H9 (cell line): Measurements from ENCODE around the gene NFYC. TPM values are rescaled to one million over a fixed set of nuclear protein-coding genes. Genes with fewer than 3 reads are reported as not detected.

Experiments
- DNase-seq: peaks from one replicate; pipeline ENCODE4 v3.0.0-alpha.2; 2017
- H2AFZ ChIP-seq: one replicate; pipeline ENCODE4 v1.6.1; 2013; ENCODE audit warnings: mild to moderate bottlenecking, low read length, control low read depth, moderate library complexity
- H2AK5ac ChIP-seq: 2 replicates; pipeline ENCODE4 v1.6.1; 2013; ENCODE audit warnings: low read length, control low read depth, mixed read lengths; ENCODE audit not compliant: insufficient read length
- H2BK120ac ChIP-seq: one replicate; pipeline ENCODE4 v1.6.1; 2013; ENCODE audit warnings: low read depth, mild to moderate bottlenecking, low read length, control low read depth, inconsistent platforms; ENCODE audit not compliant: poor library complexity, severe bottlenecking
- H2BK12ac ChIP-seq: 2 replicates; pipeline ENCODE4 v1.6.1; 2013; ENCODE audit warnings: low read length, control low read depth, mixed read lengths, low read depth; ENCODE audit not compliant: insufficient read length
- H2BK15ac ChIP-seq: 2 replicates; pipeline ENCODE4 v1.6.1; 2013; ENCODE audit warnings: low read depth, low read length, control low read depth
- H2BK20ac ChIP-seq: one replicate; pipeline ENCODE4 v1.6.1; 2013; ENCODE audit warnings: low read depth, mild to moderate bottlenecking, low read length, control low read depth, inconsistent platforms; ENCODE audit not compliant: poor library complexity, severe bottlenecking
- H2BK5ac ChIP-seq: 2 replicates; pipeline ENCODE4 v1.6.1; 2013; ENCODE audit warnings: low read length, control low read depth, mixed read lengths; ENCODE audit not compliant: insufficient read length
- H3K14ac ChIP-seq: 2 replicates; pipeline ENCODE4 v1.6.1; 2013; ENCODE audit warnings: low read length, control low read depth; ENCODE audit not compliant: insufficient read depth
- H3K18ac ChIP-seq: 2 replicates; pipeline ENCODE4 v1.6.1; 2013; ENCODE audit warnings: low read depth, mild to moderate bottlenecking, mixed read lengths, low read length, control low read depth; ENCODE audit not compliant: insufficient read length
- H3K23ac ChIP-seq: 2 replicates; pipeline ENCODE4 v1.6.1; 2013; ENCODE audit warnings: low read length, control low read depth, mixed read lengths, low read depth; ENCODE audit not compliant: insufficient read length
- H3K23me2 ChIP-seq: 2 replicates; pipeline ENCODE4 v1.6.1; 2013; ENCODE audit warnings: low read depth, mild to moderate bottlenecking, mixed read lengths, low read length, control low read depth; ENCODE audit not compliant: insufficient read length, poor library complexity, severe bottlenecking
- H3K27ac ChIP-seq: 2 replicates; pipeline ENCODE4 v1.5.1; 2013; ENCODE audit warnings: low read length, control low read depth, mixed read lengths, low read depth; ENCODE audit not compliant: insufficient read length
- H3K27me3 ChIP-seq: 2 replicates; pipeline ENCODE4 v1.6.1; 2013; ENCODE audit warnings: low read length, control low read depth, inconsistent platforms; ENCODE audit not compliant: insufficient read depth
- H3K4ac ChIP-seq: 2 replicates; pipeline ENCODE4 v1.6.1; 2013; ENCODE audit warnings: low read depth, mild to moderate bottlenecking, control low read depth, inconsistent platforms, low read length, moderate library complexity
- H3K4me1 ChIP-seq: 2 replicates; pipeline ENCODE4 v1.6.1; 2013; ENCODE audit warnings: low read length, control low read depth, inconsistent platforms; ENCODE audit not compliant: insufficient read depth
- H3K4me2 ChIP-seq: 2 replicates; pipeline ENCODE4 v1.6.1; 2013; ENCODE audit warnings: low read length, control low read depth, mixed read lengths; ENCODE audit not compliant: insufficient read length, insufficient read depth
- H3K56ac ChIP-seq: 2 replicates; pipeline ENCODE4 v1.6.1; 2013; ENCODE audit warnings: low read depth, mild to moderate bottlenecking, mixed read lengths, low read length, control low read depth; ENCODE audit not compliant: insufficient read length
- H3K79me1 ChIP-seq: 2 replicates; pipeline ENCODE4 v1.6.1; 2013; ENCODE audit warnings: low read depth, mild to moderate bottlenecking, moderate library complexity, low read length, control low read depth, inconsistent platforms; ENCODE audit not compliant: insufficient read depth, poor library complexity, severe bottlenecking
- H3K79me2 ChIP-seq: 2 replicates; pipeline ENCODE4 v1.6.1; 2013; ENCODE audit warnings: low read length, control low read depth, inconsistent platforms; ENCODE audit not compliant: insufficient read depth
- H3K9ac ChIP-seq: 2 replicates; pipeline ENCODE4 v1.6.1; 2013; ENCODE audit warnings: low read length, control low read depth, mixed read lengths; ENCODE audit not compliant: insufficient read length; ENCODE audit errors: extremely low read depth
- H3K9me3 ChIP-seq: one replicate; pipeline ENCODE4 v1.6.1; 2013; ENCODE audit warnings: low read depth, low read length, inconsistent platforms; ENCODE audit not compliant: control insufficient read depth
- H3T11ph ChIP-seq: one replicate; pipeline ENCODE4 v1.6.1; 2013; ENCODE audit warnings: mild to moderate bottlenecking, low read length, control low read depth, inconsistent platforms
- H4K20me1 ChIP-seq: one replicate; pipeline ENCODE4 v1.6.1; 2013; ENCODE audit not compliant: control insufficient read depth, insufficient read length, insufficient read depth
- H4K5ac ChIP-seq: 2 replicates; pipeline ENCODE4 v1.6.1; 2013; ENCODE audit warnings: low read depth, mild to moderate bottlenecking, mixed read lengths, low read length, control low read depth; ENCODE audit not compliant: insufficient read length
- H4K8ac ChIP-seq: replicated peaks from 2 replicates; pipeline ENCODE4 v1.6.1; 2013; ENCODE audit warnings: low read length, control low read depth, mixed read lengths, low read depth; ENCODE audit not compliant: insufficient read length
- H4K91ac ChIP-seq: 2 replicates; pipeline ENCODE4 v1.6.1; 2013; ENCODE audit warnings: low read depth, mild to moderate bottlenecking, moderate library complexity, mixed read lengths, low read length, control low read depth; ENCODE audit not compliant: insufficient read length
- H3K27ac Mint-ChIP-seq, 3 experiments: 2 replicates in 2 of 3; 3 replicates in 1 of 3; pipeline ENCODE4 v1.8.0; 2020 to 2021; ENCODE audit warnings: mixed read lengths in 3 of 3, mild to moderate bottlenecking in 1 of 3, moderate library complexity in 1 of 3
- H3K27me3 Mint-ChIP-seq: 2 replicates; pipeline ENCODE4 v1.8.0; 2021; ENCODE audit warnings: low read depth, mild to moderate bottlenecking, moderate library complexity, mixed read lengths
- H3K36me3 Mint-ChIP-seq, 3 experiments: 2 replicates in 2 of 3; 3 replicates in 1 of 3; pipeline ENCODE4 v1.8.0; 2020 to 2021; ENCODE audit warnings: low read depth in 3 of 3, mixed read lengths in 3 of 3; ENCODE audit not compliant: insufficient read depth in 1 of 3
- H3K4me1 Mint-ChIP-seq, 2 experiments: 2 replicates each; pipeline ENCODE4 v1.8.0; 2020; ENCODE audit warnings: mixed read lengths in 2 of 2
- H3K4me3 Mint-ChIP-seq, 2 experiments: 2 replicates in 1 of 2; 3 replicates in 1 of 2; pipeline ENCODE4 v1.8.0; 2020 to 2021; ENCODE audit warnings: mild to moderate bottlenecking in 2 of 2, mixed read lengths in 2 of 2, moderate library complexity in 1 of 2
- H3K9me3 Mint-ChIP-seq, 2 experiments: 2 replicates in 1 of 2; 3 replicates in 1 of 2; pipeline ENCODE4 v1.8.0; 2020; ENCODE audit warnings: mild to moderate bottlenecking in 2 of 2, mixed read lengths in 2 of 2, moderate library complexity in 1 of 2
- CTCF ChIP-seq: fragments of 200-600 bp; sonication (generic); conservative IDR thresholded peaks from 3 replicates; pipeline ENCODE4 v1.8.0; 2021; ENCODE audit warnings: antibody characterized with exemption, mild to moderate bottlenecking
- WGBS: extraction: QIAGEN DNeasy Blood & Tissue Kit; methylation state at CpG from one replicate; pipeline ENCODE4 v1.1.7; 2013; ENCODE audit warnings: missing lambda C conversion rate, low lambda C conversion rate, mixed read lengths; ENCODE audit not compliant: insufficient read length; ENCODE audit errors: extremely low coverage; 5-methylcytosine and 5-hydroxymethylcytosine counted together
- total RNA-seq: library from RNA; stranded (reverse); gene quantifications from 2 replicates; pipeline ENCODE4 v1.2.1, GENCODE V29; 2021

Gene NFYC
- total RNA-seq, 1 experiment from 2014 or later = 54.7 TPM

DNA sequence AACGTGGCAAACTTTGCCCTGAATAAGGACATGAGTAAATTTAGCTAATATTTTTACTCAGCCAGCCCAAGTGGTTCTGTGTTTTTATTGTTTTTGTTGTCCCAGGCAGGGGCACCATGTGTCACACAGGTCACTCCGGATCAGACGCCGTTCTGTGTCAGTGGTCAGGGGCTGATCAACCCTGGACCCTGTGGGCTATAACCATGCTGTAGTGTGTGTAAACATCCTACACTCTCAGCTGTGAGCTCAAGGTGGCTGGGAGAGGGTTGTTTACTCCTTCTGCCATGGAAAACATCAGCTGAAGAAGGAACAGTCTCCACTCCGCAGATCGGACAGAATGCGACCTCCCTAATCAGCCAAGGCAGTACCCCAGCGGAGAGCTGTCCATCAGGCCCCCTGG, 65.6 kb downstream of the NFYC start:
- no peak for DNase-seq
- H3K79me1 ChIP-seq = no peaks in the 10 kb centered on the region
- TF ChIP-seq CTCF = no peak
- H2BK12ac ChIP-seq = no peak overlapping the region
- no peak overlapping the region for H2AFZ ChIP-seq
- H3K79me2 ChIP-seq = no peaks in the 10 kb centered on the region
- no CpG with 5 or more reads among the region's 8 CpGs for WGBS
- H3K18ac ChIP-seq = no peak overlapping the region
- H3K27ac ChIP-seq = no peak overlapping the region
- H3K56ac ChIP-seq = no peak overlapping the region
- no peaks in the 10 kb centered on the region for H4K20me1 ChIP-seq
- H2BK15ac ChIP-seq = no peak overlapping the region
- no peak overlapping the region for H3K27ac Mint-ChIP-seq
- no peak overlapping the region for H3K9ac ChIP-seq
- H3K23me2 ChIP-seq = no peaks in the 10 kb centered on the region
- no peaks in the 10 kb centered on the region for H3K27me3 Mint-ChIP-seq
- no peak overlapping the region for H2BK120ac ChIP-seq
- H3K14ac ChIP-seq = no peak overlapping the region
- H3K9me3 Mint-ChIP-seq = no peaks in the 10 kb centered on the region
- H3K4me2 ChIP-seq = no peak overlapping the region
- no peak overlapping the region for H2BK5ac ChIP-seq
- H4K91ac ChIP-seq = no peak overlapping the region
- no peaks in the 10 kb centered on the region for H3K27me3 ChIP-seq
- no peak overlapping the region for H3K23ac ChIP-seq
- H4K8ac ChIP-seq = no peak overlapping the region
- no peak overlapping the region for H3K4me3 Mint-ChIP-seq
- no peak overlapping the region for H4K5ac ChIP-seq
- no peaks in the 10 kb centered on the region for H3K4me1 ChIP-seq
- H3K36me3 Mint-ChIP-seq = peaks cover 29 to 84% (median 76%) of the 10 kb centered on the region in 3 experiments; a peak in 6 of 7 replicates
- 0 out of 4 replicates have a peak, but pooled peaks cover 0 to 2% of the 10 kb centered on the region in 2 experiments for H3K4me1 Mint-ChIP-seq
- no peak overlapping the region for H2AK5ac ChIP-seq
- no peaks in the 10 kb centered on the region for H3K9me3 ChIP-seq
- H3T11ph ChIP-seq = no peak overlapping the region
- H3K4ac ChIP-seq = no peak overlapping the region
- no peak overlapping the region for H2BK20ac ChIP-seq
